GM12872 (cell line): ENCODE data around the gene PTGS1.

Experiments
- TF ChIP-seq, protein P1 (sequence below): IDR thresholded peaks from 3 replicates; pipeline ENCODE4 v1.5.1; 2011; ENCODE audit warnings: low read depth, mild to moderate bottlenecking, low read length, moderate library complexity; ENCODE audit not compliant: insufficient read depth

Gene PTGS1

DNA sequence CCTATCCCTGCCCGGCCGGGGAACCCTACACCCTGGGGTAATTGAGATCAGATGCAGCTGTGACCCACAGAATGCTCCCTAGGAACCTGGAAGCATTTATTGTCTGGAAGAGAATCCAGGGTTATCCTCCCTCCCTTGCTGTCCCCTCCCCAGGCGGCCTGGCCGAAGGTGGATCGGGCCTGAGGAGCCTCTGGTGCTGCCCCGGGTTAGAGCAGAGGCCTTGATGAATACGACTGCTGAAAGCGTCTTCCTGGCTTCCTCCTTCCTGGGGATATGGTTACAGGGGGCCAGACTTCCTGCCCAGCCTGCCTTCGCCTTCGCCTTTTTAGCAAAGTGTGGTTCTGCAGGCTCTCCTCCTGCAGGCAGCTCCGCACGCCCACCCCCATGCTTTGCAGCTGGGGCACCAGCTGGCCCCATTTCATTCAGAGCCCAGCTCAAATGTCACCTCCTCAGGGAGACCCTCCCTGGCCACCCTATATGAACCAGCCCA, 22.5 kb upstream of the PTGS1 start:
- TF ChIP-seq, protein P1, sequence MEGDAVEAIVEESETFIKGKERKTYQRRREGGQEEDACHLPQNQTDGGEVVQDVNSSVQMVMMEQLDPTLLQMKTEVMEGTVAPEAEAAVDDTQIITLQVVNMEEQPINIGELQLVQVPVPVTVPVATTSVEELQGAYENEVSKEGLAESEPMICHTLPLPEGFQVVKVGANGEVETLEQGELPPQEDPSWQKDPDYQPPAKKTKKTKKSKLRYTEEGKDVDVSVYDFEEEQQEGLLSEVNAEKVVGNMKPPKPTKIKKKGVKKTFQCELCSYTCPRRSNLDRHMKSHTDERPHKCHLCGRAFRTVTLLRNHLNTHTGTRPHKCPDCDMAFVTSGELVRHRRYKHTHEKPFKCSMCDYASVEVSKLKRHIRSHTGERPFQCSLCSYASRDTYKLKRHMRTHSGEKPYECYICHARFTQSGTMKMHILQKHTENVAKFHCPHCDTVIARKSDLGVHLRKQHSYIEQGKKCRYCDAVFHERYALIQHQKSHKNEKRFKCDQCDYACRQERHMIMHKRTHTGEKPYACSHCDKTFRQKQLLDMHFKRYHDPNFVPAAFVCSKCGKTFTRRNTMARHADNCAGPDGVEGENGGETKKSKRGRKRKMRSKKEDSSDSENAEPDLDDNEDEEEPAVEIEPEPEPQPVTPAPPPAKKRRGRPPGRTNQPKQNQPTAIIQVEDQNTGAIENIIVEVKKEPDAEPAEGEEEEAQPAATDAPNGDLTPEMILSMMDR, result no peak

DNA sequence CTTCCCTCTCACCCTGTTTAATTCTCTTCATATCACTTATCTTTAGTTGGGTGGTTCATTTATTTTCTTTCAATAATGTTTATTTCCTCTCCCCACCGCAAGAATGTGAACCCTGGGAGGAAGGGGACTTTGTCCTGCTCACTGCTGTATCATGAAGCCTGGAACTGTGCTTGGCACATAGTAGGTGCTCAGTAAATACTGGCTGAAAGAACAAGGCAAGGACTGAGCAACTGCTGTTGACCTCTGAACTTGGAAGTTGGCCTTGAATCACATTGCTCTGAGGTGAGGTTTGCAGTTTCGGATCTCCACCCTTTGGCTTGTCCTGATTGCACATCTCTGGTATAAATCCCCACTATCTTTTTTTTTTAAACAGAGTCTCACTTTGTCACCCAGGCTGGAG, 22.0 kb upstream of the PTGS1 start:
- TF ChIP-seq, protein P1, result no peak

DNA sequence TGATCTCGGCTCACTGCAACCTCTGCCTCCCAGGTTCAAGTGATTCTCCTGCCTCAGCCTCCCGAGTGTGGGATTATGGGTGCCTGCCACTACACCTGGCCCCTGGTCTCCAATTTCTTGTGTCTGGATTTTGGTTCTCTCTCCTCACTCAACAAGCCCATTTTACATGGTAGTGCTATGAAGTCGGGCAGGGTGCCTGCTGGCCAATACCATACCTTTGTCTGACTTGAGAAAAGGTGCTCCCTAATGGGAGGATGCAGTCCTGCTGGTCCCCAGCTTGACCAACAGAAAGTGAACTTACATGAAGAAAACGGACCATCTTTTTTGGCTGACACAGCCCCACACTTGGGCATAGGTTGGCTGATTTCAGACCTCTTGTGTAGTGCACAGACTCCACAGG, 21.6 kb upstream of the PTGS1 start:
- TF ChIP-seq, protein P1, result no peak

DNA sequence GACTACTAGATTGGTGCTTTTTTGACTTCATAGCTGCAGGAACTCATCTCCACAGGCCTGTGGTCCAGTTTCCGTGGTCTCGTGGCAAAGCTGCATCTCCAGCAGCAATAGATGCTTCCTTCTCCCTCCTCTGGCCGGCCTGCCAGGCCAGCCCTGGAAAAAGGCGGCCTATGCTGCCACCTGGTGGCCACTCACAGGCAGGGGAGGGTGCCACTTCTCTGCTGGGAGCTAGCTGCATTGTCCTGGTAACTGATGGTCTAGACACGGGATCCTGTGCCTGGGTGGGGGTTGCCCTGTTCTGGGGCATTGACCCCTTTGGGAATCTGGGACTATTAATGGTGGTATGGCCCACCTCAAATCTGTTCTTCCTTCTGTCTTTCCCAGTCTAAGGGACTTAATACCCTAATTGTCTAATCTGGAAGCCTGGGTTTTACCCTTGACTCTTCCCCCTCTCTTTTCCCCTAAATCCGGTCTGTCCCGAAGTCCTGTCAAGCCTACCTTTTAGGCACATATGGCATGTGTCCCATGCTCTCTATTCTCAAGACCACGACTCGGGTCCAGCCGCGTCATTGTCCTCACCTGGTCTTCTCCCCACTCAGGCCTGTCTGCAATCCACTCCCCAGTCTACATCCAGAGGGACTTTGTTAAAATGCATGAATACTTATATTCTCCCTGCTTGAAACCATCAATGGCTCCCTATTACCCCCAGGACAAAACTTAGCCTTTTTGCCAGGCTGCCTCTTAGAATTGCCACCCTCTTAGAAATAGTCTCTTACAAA, 20.1 kb upstream of the PTGS1 start:
- TF ChIP-seq, protein P1, result peak; percentile 96

DNA sequence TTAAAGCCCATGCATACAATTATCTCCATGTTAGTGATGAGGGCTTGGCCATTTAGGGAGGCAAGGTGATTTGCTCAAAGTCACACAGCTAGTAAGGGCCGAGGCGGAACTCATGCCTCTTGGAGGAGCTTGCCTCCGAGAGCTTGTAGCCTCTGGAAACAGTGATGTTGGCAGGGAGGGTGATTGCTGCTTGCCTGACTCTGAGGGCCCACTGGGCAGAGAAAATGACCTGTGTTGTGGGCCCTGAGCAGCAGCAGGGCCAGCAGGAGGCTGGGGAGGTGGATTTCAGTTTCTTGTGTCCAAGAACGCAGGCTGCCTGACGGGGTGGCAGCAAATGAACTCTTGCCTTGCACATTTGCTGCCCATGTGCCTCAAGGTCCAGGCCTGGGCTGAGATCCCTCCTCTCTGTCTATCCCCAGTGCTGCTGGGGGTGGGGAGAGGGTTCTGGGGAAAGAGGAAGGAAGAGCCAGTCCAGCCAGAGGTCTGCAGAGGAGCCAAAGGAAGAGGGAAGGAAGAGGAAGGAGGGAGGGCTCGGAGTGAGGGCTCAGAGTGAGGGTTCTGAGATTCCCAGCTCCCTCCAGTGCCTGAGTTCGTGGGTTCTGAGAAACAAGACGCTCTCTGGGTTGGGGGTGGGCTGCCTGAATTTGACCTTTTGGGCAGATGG, 16.2 kb upstream of the PTGS1 start:
- TF ChIP-seq, protein P1, result no peak

DNA sequence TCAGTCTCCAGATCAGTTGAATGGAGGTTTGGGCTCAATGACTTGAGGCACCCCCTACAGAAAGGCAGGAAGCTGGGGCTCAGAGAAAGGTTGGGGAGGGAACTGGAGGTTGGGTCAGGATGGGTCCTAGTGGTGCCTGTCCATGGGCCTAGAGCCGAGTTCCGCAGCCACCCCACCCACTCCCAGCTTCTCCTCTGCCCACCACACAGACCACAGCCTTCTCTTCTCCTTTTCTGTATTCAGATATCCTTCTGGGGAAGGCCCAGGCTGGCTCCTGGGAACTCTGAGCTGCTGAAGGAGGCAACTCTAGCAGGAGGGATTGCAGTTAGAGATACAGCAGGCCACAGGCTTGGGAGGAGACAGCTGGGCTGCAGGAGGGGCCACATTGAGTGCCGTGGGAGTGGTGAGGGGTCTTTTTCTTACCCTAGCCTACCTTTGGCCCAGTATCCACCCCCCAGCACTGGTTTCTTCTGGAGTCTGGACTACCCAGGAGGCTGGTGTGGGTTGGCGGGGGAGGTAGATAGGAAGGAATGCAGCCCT, 15.4 kb upstream of the PTGS1 start:
- TF ChIP-seq, protein P1, result no peak

DNA sequence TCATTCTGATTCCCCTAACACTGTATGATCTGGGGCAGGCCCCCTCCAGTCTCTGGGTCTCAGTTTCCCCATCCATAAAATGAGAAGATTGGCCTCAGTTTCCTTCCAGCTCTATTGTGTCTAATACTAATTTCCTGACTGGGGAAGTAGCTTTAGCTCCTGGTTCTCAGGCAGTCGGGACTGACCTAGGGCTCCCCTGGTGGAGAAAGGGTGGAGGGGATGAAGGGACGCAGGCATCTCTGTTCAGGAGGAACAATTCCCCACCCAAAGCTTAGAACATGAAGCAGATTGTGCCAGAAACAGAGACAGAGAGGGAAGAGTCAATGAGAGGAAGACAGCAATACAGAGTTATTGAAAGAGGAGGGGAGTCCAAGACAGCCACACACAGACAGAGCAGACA, 14.2 kb upstream of the PTGS1 start:
- TF ChIP-seq, protein P1, result peak; percentile 43; the same call in 2 of the 3 replicates
